CD4-positive, alpha-beta T cell treated with Interleukin-4 for 4 hours (primary cell): ENCODE results near the gene JPH3.
A peak's percentile ranks its signal among the peaks of the same experiment; 100 is the strongest.

Experiments used
- DNase-seq: peaks from one replicate; pipeline ENCODE4 v3.0.0-alpha.2; 2020

JPH3 gene

GRCh38 chr16:87628246-87628923 lies 26.1 kb downstream of the JPH3 start:
- no peak for DNase-seq

GRCh38 chr16:87628940-87629339 lies 26.6 kb downstream of the JPH3 start:
- no peak for DNase-seq

- DNase-seq: no peak
Measured at GRCh38 chr16:87631067-87631466, 28.8 kb downstream of the JPH3 start.

GRCh38 chr16:87634411-87634810 lies 32.1 kb downstream of the JPH3 start:
- DNase-seq: no peak

GRCh38 chr16:87635541-87636049 lies 33.3 kb downstream of the JPH3 start:
- DNase-seq: peak; percentile 60

GRCh38 chr16:87636050-87636684 lies 33.9 kb downstream of the JPH3 start:
- DNase-seq: peak; percentile 72

GRCh38 chr16:87636741-87637140 lies 34.4 kb downstream of the JPH3 start:
- DNase-seq: no peak

GRCh38 chr16:87637357-87637756 lies 35.0 kb downstream of the JPH3 start:
- DNase-seq: no peak

- DNase-seq: no peak
Measured at GRCh38 chr16:87638736-87639135, 36.4 kb downstream of the JPH3 start.

GRCh38 chr16:87641721-87642120 lies 39.4 kb downstream of the JPH3 start:
- DNase-seq: no peak

GRCh38 chr16:87642491-87642890 lies 40.2 kb downstream of the JPH3 start:
- DNase-seq: no peak

GRCh38 chr16:87644186-87644585 lies 41.9 kb downstream of the JPH3 start:
- DNase-seq: no peak

GRCh38 chr16:87644596-87644995 lies 42.3 kb downstream of the JPH3 start:
- no peak for DNase-seq

- no peak for DNase-seq
Measured at GRCh38 chr16:87645802-87646201, 43.5 kb downstream of the JPH3 start.

- DNase-seq: no peak
Measured at GRCh38 chr16:87647431-87648185, 45.3 kb downstream of the JPH3 start.

GRCh38 chr16:87648236-87648635 lies 45.9 kb downstream of the JPH3 start:
- DNase-seq: no peak

GRCh38 chr16:87648698-87649487 lies 46.6 kb downstream of the JPH3 start:
- no peak for DNase-seq

- DNase-seq: no peak
Measured at GRCh38 chr16:87652386-87652785, 50.1 kb downstream of the JPH3 start.

- DNase-seq: no peak
Measured at GRCh38 chr16:87652799-87653198, 50.5 kb downstream of the JPH3 start.

- DNase-seq: no peak
Measured at GRCh38 chr16:87653234-87653633, 50.9 kb downstream of the JPH3 start.

- no peak for DNase-seq
Measured at GRCh38 chr16:87654826-87655225, 52.5 kb downstream of the JPH3 start.

- DNase-seq: no peak
Measured at GRCh38 chr16:87656328-87656727, 54.0 kb downstream of the JPH3 start.

GRCh38 chr16:87657621-87658192 lies 55.4 kb downstream of the JPH3 start:
- DNase-seq: no peak
